Lung (tissue), 12 donors: ENCODE measurements around the gene MOV10. TPM values are rescaled to one million over a fixed set of nuclear protein-coding genes. Genes with fewer than 3 reads are reported as not detected.

Experiments used
- ATAC-seq: fragments of 200-7000 bp; cut with Tn5 transposase; one replicate; pipeline ENCODE4 v1.9.1; 2020; ENCODE audit warnings: moderate number of reproducible peaks; ENCODE audit not compliant: insufficient read depth, low FRiP score
- DNase-seq, 3 donors: peaks; one replicate each; pipeline ENCODE4 v3.0.0-alpha.2; 2013 to 2017
- H3K27ac ChIP-seq, 2 donors: one replicate each; pipeline ENCODE4 v1.5.1; 2013; ENCODE audit warnings: mild to moderate bottlenecking in 2 of 2, moderate library complexity in 2 of 2, control low read depth in 1 of 2, inconsistent platforms in 1 of 2, low read depth in 1 of 2, low read length in 1 of 2
- H3K27me3 ChIP-seq, 3 donors: one replicate each; pipeline ENCODE4 v1.5.1; 2013; ENCODE audit warnings: low read length in 2 of 3; ENCODE audit not compliant: control insufficient read depth in 3 of 3, insufficient read depth in 3 of 3
- H3K36me3 ChIP-seq, 4 donors: one replicate each; pipeline ENCODE4 v1.5.1; 2013; ENCODE audit warnings: low read length in 4 of 4, mild to moderate bottlenecking in 1 of 4, moderate library complexity in 1 of 4; ENCODE audit not compliant: control insufficient read depth in 4 of 4, insufficient read depth in 4 of 4
- H3K4me1 ChIP-seq, 5 donors: one replicate each; pipeline ENCODE4 v1.5.1; 2013; ENCODE audit warnings: low read length in 5 of 5, mild to moderate bottlenecking in 2 of 5, moderate library complexity in 1 of 5; ENCODE audit not compliant: control insufficient read depth in 5 of 5, insufficient read depth in 5 of 5
- H3K4me3 ChIP-seq: one replicate; pipeline ENCODE4 v1.5.1; 2013; ENCODE audit warnings: mild to moderate bottlenecking, control low read depth, moderate library complexity
- H3K9ac ChIP-seq, 2 donors: one replicate each; pipeline ENCODE4 v1.5.1; 2013; ENCODE audit warnings: low read length in 2 of 2, control low read depth in 1 of 2; ENCODE audit not compliant: insufficient read depth in 1 of 2
- H3K9me3 ChIP-seq, 4 donors: one replicate each; pipeline ENCODE4 v1.5.1; 2013; ENCODE audit warnings: low read length in 3 of 4, mild to moderate bottlenecking in 1 of 4, moderate library complexity in 1 of 4; ENCODE audit not compliant: control insufficient read depth in 4 of 4, insufficient read depth in 3 of 4
- WGBS, 2 donors: extraction: QIAGEN DNeasy Blood & Tissue Kit; methylation state at CpG; one replicate each; pipeline ENCODE4 v1.1.7; 2013; 5-methylcytosine and 5-hydroxymethylcytosine counted together
- polyA plus RNA-seq, 2 donors: library from polyadenylated mRNA; stranded (reverse); fragments of 200-250 nt; gene quantifications; one replicate each; pipeline ENCODE4 v1.2.1, GENCODE V29; 2013
- total RNA-seq, 2 donors: library from RNA; depleted of rRNA in 1 of 2; stranded (reverse); fragments of >200 nt in 1 of 2; gene quantifications; one replicate each; pipeline ENCODE4 v1.2.1, GENCODE V29; 2014 to 2021
- TF ChIP-seq, protein P1 (sequence below): IDR thresholded peaks from 2 replicates; pipeline ENCODE4 v1.5.1; 2012; ENCODE audit warnings: mild to moderate bottlenecking; ENCODE audit errors: control extremely low read depth, extremely low read depth
- donor health status: control.
- donor health status: control.
- donor health status: Bipolar disorder and iron deficiency.
- donor health status: healthy.
- donor health status: DM: yes; HTN: yes; CAD: no.

MOV10 gene
- total and polyA plus RNA-seq, 4 donors: 33.4 to 51.3 (median 40.2) TPM

- 90 to 91% methylated on average over 4 of the region's 4 CpGs for WGBS, 2 donors
- no peak overlapping the region for H3K9ac ChIP-seq
- H3K27me3 ChIP-seq: no peaks in the 10 kb centered on the region
- no peak overlapping the region for H3K27ac ChIP-seq
- TF ChIP-seq, protein P1, sequence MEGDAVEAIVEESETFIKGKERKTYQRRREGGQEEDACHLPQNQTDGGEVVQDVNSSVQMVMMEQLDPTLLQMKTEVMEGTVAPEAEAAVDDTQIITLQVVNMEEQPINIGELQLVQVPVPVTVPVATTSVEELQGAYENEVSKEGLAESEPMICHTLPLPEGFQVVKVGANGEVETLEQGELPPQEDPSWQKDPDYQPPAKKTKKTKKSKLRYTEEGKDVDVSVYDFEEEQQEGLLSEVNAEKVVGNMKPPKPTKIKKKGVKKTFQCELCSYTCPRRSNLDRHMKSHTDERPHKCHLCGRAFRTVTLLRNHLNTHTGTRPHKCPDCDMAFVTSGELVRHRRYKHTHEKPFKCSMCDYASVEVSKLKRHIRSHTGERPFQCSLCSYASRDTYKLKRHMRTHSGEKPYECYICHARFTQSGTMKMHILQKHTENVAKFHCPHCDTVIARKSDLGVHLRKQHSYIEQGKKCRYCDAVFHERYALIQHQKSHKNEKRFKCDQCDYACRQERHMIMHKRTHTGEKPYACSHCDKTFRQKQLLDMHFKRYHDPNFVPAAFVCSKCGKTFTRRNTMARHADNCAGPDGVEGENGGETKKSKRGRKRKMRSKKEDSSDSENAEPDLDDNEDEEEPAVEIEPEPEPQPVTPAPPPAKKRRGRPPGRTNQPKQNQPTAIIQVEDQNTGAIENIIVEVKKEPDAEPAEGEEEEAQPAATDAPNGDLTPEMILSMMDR: no peak
- H3K9me3 ChIP-seq: no peaks in the 10 kb centered on the region
- H3K4me3 ChIP-seq: no peak overlapping the region
- ATAC-seq (no peak), DNase-seq (no peak)
- peaks cover 0 to 14% (median 11%) of the 10 kb centered on the region in 4 donors for H3K36me3 ChIP-seq
- peaks cover 0 to 4% (median 0%) of the 10 kb centered on the region in 5 donors for H3K4me1 ChIP-seq
Measured at GRCh38 chr1:112686835-112687234, 12.4 kb downstream of the MOV10 start.

GRCh38 chr1:112687361-112687760 lies 12.9 kb downstream of the MOV10 start:
- ATAC-seq (no peak), DNase-seq (no peak)
- Histone ChIP-seq H3K4me3 (no peak overlapping the region), H3K9ac (no peak overlapping the region), H3K36me3 (peaks cover 0 to 16% (median 15%) of the 10 kb centered on the region in 4 donors), H3K27ac (no peak overlapping the region), H3K9me3 (no peaks in the 10 kb centered on the region), H3K4me1 (peaks cover 0 to 4% (median 0%) of the 10 kb centered on the region in 5 donors), H3K27me3 (no peaks in the 10 kb centered on the region)
- TF ChIP-seq, protein P1: no peak
- 85 to 89% methylated on average over 4 of the region's 4 CpGs for WGBS, 2 donors

- H3K4me1 ChIP-seq: peaks cover 0 to 4% (median 0%) of the 10 kb centered on the region in 5 donors
- H3K4me3 ChIP-seq: no peak overlapping the region
- no peak overlapping the region for H3K9ac ChIP-seq
- ATAC-seq (no peak), DNase-seq (no peak)
- no peaks in the 10 kb centered on the region for H3K9me3 ChIP-seq
- no peaks in the 10 kb centered on the region for H3K27me3 ChIP-seq
- TF ChIP-seq, protein P1: no peak
- H3K27ac ChIP-seq: no peak overlapping the region
- 88 to 94% methylated on average over 13 of the region's 13 CpGs for WGBS, 2 donors
- H3K36me3 ChIP-seq: peaks cover 0 to 22% (median 20%) of the 10 kb centered on the region in 4 donors
Measured at GRCh38 chr1:112687785-112688496, 13.5 kb downstream of the MOV10 start.

DNA sequence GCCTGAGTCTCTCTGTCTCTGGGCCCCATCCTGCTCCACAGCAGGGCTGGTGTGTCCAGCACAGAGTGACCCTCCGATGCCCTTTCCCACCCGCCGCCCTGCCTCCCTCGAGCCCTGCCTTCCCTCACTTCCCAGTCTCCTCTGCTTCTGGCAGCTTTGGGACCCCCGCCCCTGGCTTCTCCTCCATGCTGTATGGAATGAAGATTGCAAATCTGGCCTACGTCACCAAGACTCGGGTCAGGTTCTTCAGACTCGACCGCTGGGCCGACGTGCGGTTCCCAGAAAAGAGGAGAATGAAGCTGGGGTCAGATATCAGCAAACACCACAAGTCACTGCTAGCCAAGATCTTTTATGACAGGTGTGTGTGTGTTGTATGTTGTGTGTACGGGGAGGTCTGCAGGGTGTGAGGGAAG lies 14.3 kb downstream of the MOV10 start:
- peak in 2 of 3 donors; percentile 10 to 35 for DNase-seq
- 86 to 88% methylated on average over 13 of the region's 13 CpGs for WGBS, 2 donors

More for the DNA sequence above, 14.3 kb downstream of the MOV10 start:
- TF ChIP-seq, protein P1: no peak
- Histone ChIP-seq H3K9me3 (no peaks in the 10 kb centered on the region), H3K36me3 (peaks cover 0 to 25% (median 22%) of the 10 kb centered on the region in 4 donors), H3K9ac (no peak overlapping the region), H3K27ac (no peak overlapping the region), H3K4me3 (no peak overlapping the region), H3K4me1 (peaks cover 0 to 4% (median 0%) of the 10 kb centered on the region in 5 donors), H3K27me3 (no peaks in the 10 kb centered on the region)
- ATAC-seq: no peak
